ENCODE results near the gene CTNNBL1. TPM values are rescaled to one million over a fixed set of nuclear protein-coding genes. Genes with fewer than 3 reads are reported as not detected.

Gene CTNNBL1
- total and polyA plus RNA-seq, 2 of the 4 experiments (the other 2 are of a cell fraction) = 29.9 to 34.1 TPM

DNA sequence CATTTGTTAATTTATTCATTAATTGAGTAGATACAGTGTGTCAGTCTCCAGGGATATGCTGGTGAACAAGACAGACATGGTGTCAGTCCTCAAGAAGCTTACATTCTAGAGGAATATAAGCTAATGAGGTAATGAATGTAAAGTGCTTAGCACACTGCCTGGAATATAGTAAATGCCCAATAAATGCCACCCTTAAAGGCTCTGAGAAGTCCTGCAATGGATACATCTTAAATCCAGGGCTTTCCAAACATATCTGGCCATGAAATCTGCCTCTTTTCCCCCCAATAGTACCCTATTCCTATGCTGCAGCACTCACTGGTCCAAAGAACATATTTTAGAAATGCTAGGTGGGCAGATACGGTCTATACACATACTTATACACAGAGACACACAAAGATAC, 49.2 kb upstream of the CTNNBL1 start:
- Histone ChIP-seq H3K56ac (ENCODE audit: extremely low read depth, insufficient read depth, low read length) (no peak overlapping the region), H2AK5ac (ENCODE audit: low read depth, low read length) (no peak overlapping the region), H3K4ac (ENCODE audit: low read depth, low read length) (no peak overlapping the region), H2AK9ac (replicated peaks; ENCODE audit: low read depth, low read length, poor library complexity) (no peak overlapping the region), H4K8ac (ENCODE audit: low read depth in 2 of 2, low read length in 2 of 2) (no peak overlapping the region), H3K14ac (replicated peaks; ENCODE audit: low read depth, low read length) (no peak overlapping the region), H3K27ac (ENCODE audit: insufficient read depth, low read length) (no peak overlapping the region), H3K27me3 (ENCODE audit: control insufficient read depth, insufficient read depth, low read length) (peaks cover 53% of the 10 kb centered on the region), H3K36me3 (ENCODE audit: control insufficient read depth, insufficient read depth, low read length) (no peaks in the 10 kb centered on the region), H3K18ac (ENCODE audit: low read depth, low read length) (no peak overlapping the region), H2BK15ac (ENCODE audit: low read depth, low read length) (no peak overlapping the region), H4K91ac (ENCODE audit: insufficient read depth, low read depth, low read length) (no peak overlapping the region), H3K9me3 (ENCODE audit: control insufficient read depth, insufficient read depth, low read length) (no peaks in the 10 kb centered on the region), H3K4me2 (ENCODE audit: low read depth, low read length) (no peak overlapping the region), H2BK120ac (ENCODE audit: low read depth, low read length) (no peak overlapping the region), H4K20me1 (ENCODE audit: insufficient read depth, low read length) (no peaks in the 10 kb centered on the region), H3K9ac (ENCODE audit: low read depth, low read length) (no peak overlapping the region), H2AFZ (replicated peaks; ENCODE audit: low read length, poor library complexity) (no peak overlapping the region), H3K23ac (ENCODE audit: low read depth, low read length) (no peak overlapping the region), H3K4me3 (ENCODE audit: insufficient read depth, low read depth, low read length) (no peak overlapping the region), H3K79me1 (ENCODE audit: low read depth in 1 of 2, low read length in 2 of 2) (no peaks in the 10 kb centered on the region), H3K9me1 (ENCODE audit: insufficient read depth, low read length) (no peaks in the 10 kb centered on the region), H2BK5ac (ENCODE audit: low read depth, low read length, poor library complexity, severe bottlenecking) (no peak overlapping the region), H3K4me1 (ENCODE audit: control insufficient read depth, insufficient read depth, low read length) (no peaks in the 10 kb centered on the region), H4K5ac (ENCODE audit: low read depth, low read length) (no peak overlapping the region), H2BK20ac (ENCODE audit: low read depth, low read length) (no peak overlapping the region)
- in situ Hi-C loops (cut with MboI; ENCODE audit: low sequenced_read_pairs) (no loop called here), dilution Hi-C loops (cut with HindIII; ENCODE audit: low sequenced_read_pairs, unreplicated experiment) (no loop called here), intact Hi-C loops (cut with micrococcal nuclease) (no loop called here)
- no TSS peak for BruUV-seq (replicated peaks)
- DNase-seq = no peak
- CTCF ChIA-PET = no interaction called here
- no peak for ATAC-seq (ENCODE audit: low read depth)
- WGBS, 2 experiments (ENCODE audit: extremely low coverage in 2 of 2, insufficient read length in 1 of 2) = no CpG with 5 or more reads among the region's 1 CpG
- no peak for TF ChIP-seq MXI1 (IDR thresholded peaks at IDR 0.05; ENCODE audit: borderline replicate concordance, low read depth, low read length)
- TF ChIP-seq RCOR1 (IDR thresholded peaks at IDR 0.05; ENCODE audit: insufficient replicate concordance, low read length) = no peak
- TF ChIP-seq SMC3 (IDR thresholded peaks at IDR 0.05; ENCODE audit: low read depth, low read length) = no peak
- TF ChIP-seq CTCF (conservative IDR thresholded peaks at IDR 0.05; ENCODE audit: low read depth, low read length) = no peak
- TF ChIP-seq ELK1 (IDR thresholded peaks at IDR 0.05; ENCODE audit: borderline replicate concordance, low read depth, low read length) = no peak
- TF ChIP-seq MAZ (IDR thresholded peaks at IDR 0.05; ENCODE audit: borderline replicate concordance, low read depth, low read length) = no peak
- TF ChIP-seq RAD21 (IDR thresholded peaks at IDR 0.05; ENCODE audit: low read length) = no peak
- TF ChIP-seq MAFK (IDR thresholded peaks at IDR 0.05; ENCODE audit: low read depth, low read length) = no peak
- TF ChIP-seq CHD1 (IDR thresholded peaks at IDR 0.05; ENCODE audit: low read depth, low read length) = no peak
- TF ChIP-seq BHLHE40 (IDR thresholded peaks at IDR 0.05; ENCODE audit: low read depth, low read length) = no peak
- TF ChIP-seq, protein P1, sequence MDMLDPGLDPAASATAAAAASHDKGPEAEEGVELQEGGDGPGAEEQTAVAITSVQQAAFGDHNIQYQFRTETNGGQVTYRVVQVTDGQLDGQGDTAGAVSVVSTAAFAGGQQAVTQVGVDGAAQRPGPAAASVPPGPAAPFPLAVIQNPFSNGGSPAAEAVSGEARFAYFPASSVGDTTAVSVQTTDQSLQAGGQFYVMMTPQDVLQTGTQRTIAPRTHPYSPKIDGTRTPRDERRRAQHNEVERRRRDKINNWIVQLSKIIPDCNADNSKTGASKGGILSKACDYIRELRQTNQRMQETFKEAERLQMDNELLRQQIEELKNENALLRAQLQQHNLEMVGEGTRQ (IDR thresholded peaks at IDR 0.05; ENCODE audit: low read depth, low read length) = no peak
- no peak for TF ChIP-seq NFE2L2 (IDR thresholded peaks at IDR 0.05; ENCODE audit: low read depth, low read length)
- no peak for TF ChIP-seq RFX5 (IDR thresholded peaks at IDR 0.05; ENCODE audit: low read depth, low read length)
- no peak for TF ChIP-seq FOS (IDR thresholded peaks at IDR 0.05; ENCODE audit: low read depth, low read length)
- TF ChIP-seq CEBPB (IDR thresholded peaks at IDR 0.05; ENCODE audit: low read depth, low read length) = no peak
- TF ChIP-seq POLR2A (IDR thresholded peaks at IDR 0.05; ENCODE audit: low read depth, low read length) = no peak
- POLR2A ChIA-PET (ENCODE audit: unreplicated experiment) = no interaction called here
